Putamen (tissue), 1 donor: ENCODE measurements around the gene SLC1A3.
A peak's percentile ranks its signal among the peaks of the same experiment; 100 is the strongest.

ENCODE experiments used
- DNase-seq: peaks from one replicate; pipeline ENCODE4 v3.0.0-alpha.2; 2016; ENCODE audit warnings: low spot score

The SLC1A3 gene

GRCh38 chr5:36655161-36655560 lies 48.8 kb downstream of the SLC1A3 start:
- DNase-seq, result peak; percentile 41

GRCh38 chr5:36656556-36656955 lies 50.1 kb downstream of the SLC1A3 start:
- no peak for DNase-seq

- peak; percentile 59 for DNase-seq
Measured at GRCh38 chr5:36657563-36657995, 51.2 kb downstream of the SLC1A3 start.

GRCh38 chr5:36658038-36658756 lies 51.8 kb downstream of the SLC1A3 start:
- DNase-seq, result no peak

- DNase-seq, result no peak
Measured at GRCh38 chr5:36659411-36659810, 53.0 kb downstream of the SLC1A3 start.

- DNase-seq, result no peak
Measured at GRCh38 chr5:36660397-36661049, 54.1 kb downstream of the SLC1A3 start.

GRCh38 chr5:36661456-36662220 lies 55.2 kb downstream of the SLC1A3 start:
- no peak for DNase-seq

- peak; percentile 79 for DNase-seq
Measured at GRCh38 chr5:36662291-36662851, 56.0 kb downstream of the SLC1A3 start.

GRCh38 chr5:36664766-36665165 lies 58.4 kb downstream of the SLC1A3 start:
- DNase-seq, result no peak

- DNase-seq, result no peak
Measured at GRCh38 chr5:36665628-36666027, 59.2 kb downstream of the SLC1A3 start.

- DNase-seq, result no peak
Measured at GRCh38 chr5:36666274-36666673, 59.9 kb downstream of the SLC1A3 start.

- no peak for DNase-seq
Measured at GRCh38 chr5:36666986-36667385, 60.6 kb downstream of the SLC1A3 start.

- no peak for DNase-seq
Measured at GRCh38 chr5:36667824-36668223, 61.4 kb downstream of the SLC1A3 start.

GRCh38 chr5:36669015-36669651 lies 62.7 kb downstream of the SLC1A3 start:
- DNase-seq, result no peak

- no peak for DNase-seq
Measured at GRCh38 chr5:36670548-36670947, 64.1 kb downstream of the SLC1A3 start.

- no peak for DNase-seq
Measured at GRCh38 chr5:36675282-36675681, 68.9 kb downstream of the SLC1A3 start.

- DNase-seq, result no peak
Measured at GRCh38 chr5:36679221-36679989, 73.0 kb downstream of the SLC1A3 start.

GRCh38 chr5:36680066-36680465 lies 73.7 kb downstream of the SLC1A3 start:
- DNase-seq, result no peak

GRCh38 chr5:36681711-36682110 lies 75.3 kb downstream of the SLC1A3 start:
- no peak for DNase-seq

- DNase-seq, result no peak
Measured at GRCh38 chr5:36682499-36682898, 76.1 kb downstream of the SLC1A3 start.

- peak; percentile 85 for DNase-seq
Measured at GRCh38 chr5:36683821-36684434, 77.5 kb downstream of the SLC1A3 start.
